Cardiac fibroblast (primary cell): ENCODE measurements around the gene CELF2.

Experiments
- DNase-seq, 2 donors: peaks; one replicate each; pipeline versions ENCODE4 v3.0.0 to v3.0.0-alpha.2; 2010; ENCODE audit warnings: low read depth in 2 of 2
- H3K4me3 ChIP-seq, 2 donors: replicated peaks in 1 of 2; 1 replicate in 1 of 2; 2 replicates in 1 of 2; pipeline ENCODE4 v1.5.1; 2011; ENCODE audit warnings: low read depth in 2 of 2, low read length in 2 of 2, mild to moderate bottlenecking in 2 of 2, moderate library complexity in 1 of 2
- CTCF ChIP-seq: IDR thresholded peaks from one replicate; pipeline ENCODE4 v1.5.1; 2011; ENCODE audit warnings: low read depth, mild to moderate bottlenecking, low read length, inconsistent platforms

CELF2 gene

DNA sequence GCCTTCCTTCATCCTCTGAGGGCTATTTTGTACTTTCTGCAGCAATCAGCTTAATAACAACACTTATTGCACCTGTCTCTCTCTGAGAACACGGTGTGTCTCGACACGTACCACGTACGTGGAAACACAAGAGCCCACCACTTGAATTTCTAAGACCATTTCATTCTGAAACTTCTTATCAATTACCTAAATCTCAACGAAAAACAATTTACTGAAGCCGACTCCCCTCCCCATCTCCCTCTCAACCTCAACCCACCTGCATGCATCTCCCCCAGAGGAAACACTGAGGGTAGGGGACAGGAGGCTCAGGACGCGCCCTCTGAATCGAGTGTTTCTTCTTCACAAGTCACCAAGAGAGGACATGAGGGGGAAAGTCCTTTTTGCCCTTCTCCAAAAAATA lies 315.2 kb downstream of the CELF2 start:
- no peak for DNase-seq
- no peak for TF ChIP-seq CTCF
- no peak overlapping the region for H3K4me3 ChIP-seq

DNA sequence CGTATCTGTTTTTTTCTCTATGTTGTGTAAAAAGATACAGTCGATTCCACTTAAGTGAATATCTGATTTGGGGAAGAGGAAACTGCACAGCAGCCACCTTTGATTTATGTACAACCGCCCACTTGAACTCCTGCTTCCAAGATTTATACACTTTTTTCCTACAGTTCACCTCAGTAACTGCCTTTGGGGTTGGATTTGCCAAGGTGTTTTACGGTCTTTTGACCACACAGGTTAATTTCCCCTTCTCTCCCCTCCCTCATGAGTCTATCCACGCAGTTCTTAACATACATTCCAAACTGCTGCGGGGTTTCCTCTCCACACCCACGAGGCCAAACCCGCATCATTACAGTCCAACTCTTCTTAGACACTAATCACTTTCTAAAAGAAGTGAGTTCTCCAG lies 316.8 kb downstream of the CELF2 start:
- DNase-seq = no peak
- TF ChIP-seq CTCF = no peak

DNA sequence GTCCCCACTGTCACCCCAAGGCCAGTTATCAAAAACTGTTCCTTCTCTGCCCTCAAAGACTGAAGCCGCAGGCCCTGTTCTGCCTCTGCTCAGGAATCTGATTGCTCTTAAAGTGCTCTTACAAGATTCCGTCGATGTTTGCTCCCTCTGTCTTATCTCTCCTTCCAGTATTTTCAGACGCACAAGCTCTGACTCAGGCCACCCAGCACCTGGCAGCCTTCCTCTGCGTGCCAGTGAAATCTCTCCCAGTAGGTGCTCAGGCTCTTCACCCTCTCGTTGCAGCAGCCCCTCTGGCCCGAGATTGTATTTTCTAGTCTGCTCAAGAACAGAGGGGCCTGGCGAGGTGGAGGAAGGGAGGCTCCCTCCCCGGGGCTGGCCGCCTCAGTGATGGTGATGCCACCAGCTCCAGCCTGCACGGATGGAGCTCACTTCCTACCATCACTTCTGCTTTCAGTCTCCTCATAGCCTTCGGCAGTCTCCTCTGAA lies 317.5 kb downstream of the CELF2 start:
- DNase-seq = peak; percentile 11 to 63
- TF ChIP-seq CTCF = no peak
- no peak overlapping the region for H3K4me3 ChIP-seq

More for the DNA sequence above, 316.8 kb downstream of the CELF2 start:
- H3K4me3 ChIP-seq = no peak overlapping the region

DNA sequence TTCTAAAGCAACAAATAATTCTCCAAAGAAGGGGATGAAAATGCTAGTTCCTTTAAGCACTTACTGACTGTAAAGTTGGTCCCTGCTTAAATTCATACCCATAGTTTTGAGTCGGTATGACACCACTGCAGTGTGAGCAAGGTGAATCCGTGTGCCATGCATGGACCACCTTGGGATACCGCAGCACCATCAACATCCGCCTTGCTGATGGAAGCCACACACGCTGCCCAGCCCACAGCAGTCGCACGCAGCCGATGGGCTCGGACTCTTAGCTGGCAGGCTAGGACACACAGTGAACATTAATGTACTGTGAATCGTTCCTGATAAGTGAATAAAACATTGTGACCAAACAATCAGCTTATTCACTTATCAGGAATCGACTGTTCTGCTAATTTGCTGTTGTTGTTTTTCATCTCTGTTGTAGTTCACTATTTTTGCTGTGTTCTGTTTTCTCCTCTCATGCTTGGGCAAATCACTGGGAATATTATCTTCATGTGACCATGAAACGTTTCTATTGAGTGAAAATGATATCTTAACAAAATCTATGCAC lies 318.3 kb downstream of the CELF2 start:
- TF ChIP-seq CTCF = no peak
- no peak for DNase-seq
- no peak overlapping the region for H3K4me3 ChIP-seq

- no peak overlapping the region for H3K4me3 ChIP-seq
- TF ChIP-seq CTCF = no peak
- DNase-seq = no peak
Measured at GRCh38 chr10:11336722-11337162, 319.1 kb downstream of the CELF2 start.

DNA sequence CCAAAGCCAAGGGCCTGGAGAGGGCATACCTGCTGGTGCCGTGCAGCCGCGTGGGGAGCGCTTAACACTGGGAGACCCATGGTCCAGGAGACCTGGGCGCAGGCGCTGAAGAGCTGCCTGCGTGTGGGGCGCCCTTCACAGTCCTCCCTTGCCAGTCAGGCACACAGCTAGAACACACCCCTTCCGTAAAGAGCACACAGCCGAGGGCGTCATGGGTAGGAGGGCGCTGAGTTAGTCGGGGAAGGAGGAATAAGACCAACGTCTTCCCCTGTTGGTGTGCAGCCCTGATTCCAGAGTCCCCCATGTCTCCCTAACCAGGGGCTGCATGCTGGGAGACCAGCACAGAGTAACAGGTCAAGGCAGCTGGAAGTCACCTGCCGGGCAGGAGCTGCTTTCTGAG lies 319.8 kb downstream of the CELF2 start:
- H3K4me3 ChIP-seq = no peak overlapping the region
- no peak for TF ChIP-seq CTCF
- DNase-seq = no peak

DNA sequence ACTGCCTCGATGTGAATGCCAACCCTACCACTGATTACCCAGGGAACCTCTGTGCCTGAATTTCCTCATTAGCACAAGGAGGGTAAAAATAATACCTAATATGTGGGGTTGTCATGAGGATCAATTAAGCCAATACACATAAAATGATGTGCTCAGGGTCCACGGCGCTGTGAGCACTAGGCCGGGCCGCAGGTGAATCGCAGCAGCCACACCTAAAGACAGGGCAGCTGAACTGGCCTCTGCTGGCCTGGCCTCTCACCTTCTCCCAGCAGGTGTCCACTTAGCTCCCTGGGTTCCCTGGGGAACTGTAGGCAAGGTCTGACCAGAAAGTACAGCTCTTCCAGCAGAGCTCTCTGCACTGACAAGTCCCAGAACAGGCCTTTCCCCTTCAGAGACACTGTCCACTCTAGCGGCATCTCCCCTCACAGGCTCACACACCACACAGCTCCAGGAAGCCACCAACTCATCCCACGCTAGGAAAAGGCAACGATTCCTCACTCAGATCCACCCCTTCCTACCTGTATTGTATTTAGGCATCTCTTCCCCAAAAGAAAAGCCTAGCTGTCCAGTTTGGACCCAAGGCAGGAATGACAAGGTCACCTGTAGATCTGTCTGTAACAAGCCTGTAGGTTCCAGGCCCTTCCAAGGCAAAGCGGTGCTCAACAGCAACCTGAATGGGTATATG lies 320.6 kb downstream of the CELF2 start:
- no peak for TF ChIP-seq CTCF
- DNase-seq = no peak
- H3K4me3 ChIP-seq = no peak overlapping the region
